Colon (tissue), 2 donors: Measurements from ENCODE around the gene TCF4.

ENCODE experiments used
- FAIRE-seq: peaks from 2 replicates; lab custom pipeline; 2012; peaks lifted over from hg19 to GRCh38; lab: Jason Lieb, UNC
- donor health status: control.
- donor health status: control.

Gene TCF4

DNA sequence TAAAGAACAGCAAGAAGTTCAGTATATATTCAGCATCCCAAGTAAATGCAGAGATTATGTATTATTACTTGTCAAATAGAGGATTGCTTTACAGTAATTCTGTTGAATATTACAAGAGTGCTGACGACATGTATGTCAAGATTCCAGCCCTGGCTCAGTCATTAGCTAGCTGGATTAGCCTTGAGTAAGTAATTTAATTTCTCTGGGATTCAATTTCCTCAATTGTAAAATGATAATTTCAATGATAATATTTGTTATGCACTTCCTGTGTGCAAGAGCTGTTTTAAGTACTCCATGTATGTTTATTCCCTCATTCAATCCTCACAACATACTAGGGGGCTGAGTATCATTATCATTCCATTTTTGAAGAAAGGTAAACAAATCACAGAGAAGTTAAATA is 44.0 kb downstream of the TCF4 start:
- FAIRE-seq = no peak

DNA sequence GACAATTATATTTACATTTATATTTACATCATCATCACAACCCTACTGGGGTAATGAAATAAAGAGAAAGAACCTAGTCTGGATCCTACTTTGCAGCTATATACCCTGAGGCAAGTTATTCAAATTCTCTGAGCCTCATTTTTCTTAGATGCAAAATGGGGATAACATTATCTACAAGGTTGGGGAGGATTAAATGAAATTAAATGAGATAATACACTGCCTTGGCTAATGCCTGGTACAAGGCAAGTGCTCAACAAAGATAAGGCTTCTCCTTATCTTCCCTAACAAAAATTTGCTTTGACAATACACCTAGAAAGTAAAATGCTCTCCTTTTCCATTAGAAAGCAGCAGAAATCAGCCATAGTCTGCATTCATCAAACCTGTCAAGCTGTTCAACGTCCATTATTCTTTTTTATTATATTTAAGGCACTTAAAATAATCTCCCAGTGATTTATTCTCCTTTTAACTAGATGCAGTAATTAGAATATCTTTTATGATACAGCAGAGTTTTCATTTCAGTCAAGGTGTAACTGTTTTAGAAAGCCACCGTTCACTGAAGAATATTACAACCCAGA is 44.8 kb downstream of the TCF4 start:
- no peak for FAIRE-seq

DNA sequence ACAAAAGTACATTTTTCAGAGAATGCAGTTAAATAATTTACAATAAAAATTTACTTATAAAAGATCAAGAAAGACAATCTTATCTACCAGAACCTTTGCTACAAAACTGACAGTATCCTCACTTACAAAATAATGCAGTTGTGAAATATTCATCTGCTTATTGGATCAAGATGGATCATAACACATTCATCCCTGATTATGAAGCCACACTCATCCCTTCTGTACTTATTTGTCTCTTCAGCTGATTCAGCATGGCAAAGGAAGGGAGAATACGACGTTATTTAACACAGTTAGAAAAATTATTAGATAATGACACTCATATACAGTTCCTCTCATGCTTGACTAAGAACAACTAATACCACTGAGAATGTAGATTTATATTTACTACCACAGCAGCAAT is 46.4 kb downstream of the TCF4 start:
- FAIRE-seq = no peak

DNA sequence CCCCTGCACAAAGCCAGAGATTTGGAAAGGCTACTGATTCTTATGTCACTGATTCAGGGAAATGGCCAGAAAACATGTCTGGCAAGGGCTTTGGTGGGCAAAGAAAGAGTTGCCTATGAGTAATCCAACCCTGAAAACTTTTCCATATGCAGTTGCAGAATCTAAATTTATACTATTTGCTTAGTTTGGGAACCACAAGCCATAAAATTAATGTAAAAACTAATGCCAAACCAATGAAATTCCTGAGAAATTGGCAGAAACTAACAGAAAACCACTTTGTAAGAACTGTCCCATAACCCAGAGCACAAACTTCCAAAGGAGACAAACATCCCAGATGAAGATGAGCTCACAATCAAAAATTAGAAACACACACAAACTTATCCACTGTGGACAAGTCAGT is 48.8 kb downstream of the TCF4 start:
- FAIRE-seq = no peak

DNA sequence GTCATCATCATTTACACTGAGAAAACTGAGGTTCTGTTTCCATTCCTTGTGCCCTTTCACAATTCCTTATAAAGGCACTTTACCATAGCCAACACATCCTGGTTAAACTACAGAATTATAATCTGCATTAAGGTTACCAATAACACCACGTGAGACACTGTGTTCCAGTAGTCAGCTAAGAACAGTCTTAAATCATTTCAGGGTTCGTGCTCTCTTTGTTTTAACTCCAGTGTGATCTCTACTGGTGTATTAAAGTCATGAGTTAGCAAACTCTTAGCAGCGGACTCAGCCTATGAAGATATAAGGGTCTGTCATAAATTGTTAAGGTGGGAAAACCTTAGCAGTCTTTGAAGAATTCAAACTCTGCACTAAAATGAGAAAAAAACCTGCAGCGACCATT is 53.0 kb downstream of the TCF4 start:
- no peak for FAIRE-seq

DNA sequence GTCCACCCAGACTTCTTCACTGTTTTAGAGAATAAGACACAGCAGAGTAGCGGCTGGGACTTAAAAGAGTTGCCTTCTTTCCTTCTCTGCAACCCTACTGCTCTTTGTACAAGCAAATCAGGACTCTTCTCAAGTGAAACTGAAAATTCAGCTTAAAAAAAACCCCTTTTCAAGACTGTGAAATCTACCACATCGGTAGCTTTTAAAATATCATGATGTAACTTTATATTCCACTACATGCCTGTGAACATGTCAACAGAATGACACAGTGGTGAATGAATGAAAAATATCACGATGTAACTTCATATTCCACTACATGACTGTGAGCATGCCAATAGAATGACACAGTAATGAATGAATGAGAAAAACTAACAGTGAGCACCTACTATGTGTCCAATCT is 53.4 kb downstream of the TCF4 start:
- no peak for FAIRE-seq

DNA sequence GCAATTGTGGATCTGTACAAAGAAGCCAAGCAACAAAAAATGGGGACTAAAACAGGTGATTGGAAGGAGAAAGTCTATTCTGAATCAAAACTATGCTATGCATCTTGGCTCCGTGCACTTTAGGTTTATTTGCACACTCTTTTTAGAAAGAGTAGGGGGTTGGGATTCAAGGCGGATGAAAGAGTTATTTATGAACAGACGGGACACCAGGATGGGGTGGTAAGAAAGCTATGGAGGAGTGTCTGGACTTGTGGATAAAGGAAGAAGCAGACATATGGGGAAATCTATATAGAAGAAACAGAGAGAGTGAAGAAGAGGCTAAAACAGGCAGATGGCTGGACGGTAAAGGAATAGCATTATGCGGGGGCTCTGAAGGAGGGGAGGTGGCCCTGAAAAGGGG is 57.8 kb downstream of the TCF4 start:
- FAIRE-seq = no peak

DNA sequence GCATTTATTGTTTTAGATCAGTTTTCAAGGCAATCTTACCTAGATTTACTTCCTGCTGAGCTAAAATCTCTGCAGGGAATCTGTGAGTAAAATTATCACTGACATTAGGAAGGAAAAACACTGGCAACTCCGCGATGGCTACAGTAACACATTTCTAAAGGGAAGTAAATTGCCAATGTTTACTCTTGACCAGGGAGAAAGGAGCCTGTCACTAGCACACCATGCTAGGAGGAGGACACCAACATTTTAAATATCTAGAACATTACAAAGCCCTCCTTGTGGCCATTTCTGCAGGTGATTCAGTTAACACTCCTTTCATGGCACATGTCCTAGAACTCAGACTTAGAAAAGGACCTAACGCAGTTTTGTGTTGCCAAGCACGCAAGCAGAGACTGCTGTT is 58.4 kb downstream of the TCF4 start:
- no peak for FAIRE-seq

DNA sequence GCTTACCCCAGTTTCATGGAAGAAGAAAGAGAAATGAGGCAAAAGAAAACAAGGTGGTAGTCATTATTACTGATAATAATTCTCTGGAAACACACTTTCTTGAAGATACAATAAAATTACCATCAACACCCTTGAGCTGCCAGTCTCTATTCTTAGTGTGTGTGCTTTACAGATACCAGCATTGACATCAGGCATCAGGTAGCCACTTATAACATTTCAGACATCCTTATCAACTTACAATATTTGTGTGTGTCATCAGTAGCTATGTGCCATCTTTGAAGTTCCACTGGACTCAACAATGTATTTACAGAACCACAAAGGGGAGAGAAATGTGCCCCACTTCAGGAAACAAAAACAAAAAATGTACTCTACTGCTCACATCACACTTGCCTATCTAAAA is 62.1 kb downstream of the TCF4 start:
- FAIRE-seq = no peak

DNA sequence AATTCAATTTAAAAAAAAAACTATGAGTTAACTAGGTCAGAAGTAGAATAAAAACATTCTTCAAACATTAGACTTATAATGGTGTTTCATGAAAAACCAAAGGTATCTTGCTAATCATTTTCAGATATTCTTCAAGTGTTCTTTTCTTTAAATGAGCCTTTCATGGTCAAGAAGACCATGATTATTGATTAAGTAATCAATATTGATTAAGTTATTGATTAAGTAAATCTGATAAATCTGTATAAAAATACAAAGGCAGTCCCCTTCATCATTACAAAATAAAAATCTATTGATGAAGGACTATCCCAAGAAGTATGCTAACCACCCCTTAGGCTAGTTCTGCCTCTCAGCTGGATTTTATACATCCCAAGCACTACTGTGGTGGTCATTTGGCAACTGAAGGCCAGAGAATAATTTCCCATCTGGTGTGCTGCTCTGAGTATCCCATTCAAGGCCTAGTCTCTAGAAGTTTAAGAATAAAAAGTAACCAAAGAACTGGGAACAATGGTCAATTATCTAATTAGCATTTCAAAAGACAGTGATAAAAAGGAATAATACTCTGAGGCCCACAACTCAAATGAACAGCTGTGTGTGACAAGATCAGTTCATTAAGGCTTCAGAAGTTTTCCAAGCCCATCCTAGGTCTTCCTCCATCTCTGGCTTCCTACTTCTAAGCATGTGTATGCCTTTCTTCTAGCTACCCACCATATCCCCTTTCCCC is 63.5 kb downstream of the TCF4 start:
- no peak for FAIRE-seq

DNA sequence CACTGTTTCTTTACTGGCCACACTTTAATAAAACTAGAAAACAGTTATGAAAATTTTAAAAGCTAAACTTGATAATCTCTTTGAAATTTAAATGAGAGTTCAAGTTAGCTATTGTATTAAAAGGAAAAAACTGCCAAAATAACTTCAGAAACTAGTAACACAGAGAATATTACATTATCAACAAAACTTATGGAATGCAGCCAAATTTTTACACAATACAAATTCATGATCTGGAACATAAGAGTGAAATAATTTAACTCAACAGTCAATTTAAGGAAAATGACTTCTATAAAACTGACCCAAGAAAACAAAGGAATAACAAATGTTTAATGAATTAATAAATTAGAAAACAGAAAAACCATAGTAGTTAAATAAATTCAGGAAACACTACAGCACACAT is 65.0 kb downstream of the TCF4 start:
- no peak for FAIRE-seq

DNA sequence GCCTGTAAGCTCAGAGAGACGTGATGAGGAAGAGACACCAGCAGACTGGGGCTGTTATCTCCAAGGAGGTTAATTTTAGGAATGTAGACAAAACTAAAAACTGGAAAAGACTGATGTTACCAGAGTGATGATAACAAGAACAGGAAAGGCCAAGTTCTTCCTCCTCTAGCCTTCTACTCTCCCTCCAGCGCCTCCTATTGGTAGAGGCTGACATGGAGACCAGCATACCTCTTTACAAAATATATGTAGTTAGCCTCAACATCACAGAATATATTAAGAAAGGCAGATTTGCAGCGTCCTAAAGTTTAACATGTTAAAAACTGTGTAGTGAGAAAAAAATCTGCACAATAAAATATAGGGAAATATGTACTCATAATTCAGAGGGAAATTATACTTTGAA is 66.0 kb downstream of the TCF4 start:
- no peak for FAIRE-seq

DNA sequence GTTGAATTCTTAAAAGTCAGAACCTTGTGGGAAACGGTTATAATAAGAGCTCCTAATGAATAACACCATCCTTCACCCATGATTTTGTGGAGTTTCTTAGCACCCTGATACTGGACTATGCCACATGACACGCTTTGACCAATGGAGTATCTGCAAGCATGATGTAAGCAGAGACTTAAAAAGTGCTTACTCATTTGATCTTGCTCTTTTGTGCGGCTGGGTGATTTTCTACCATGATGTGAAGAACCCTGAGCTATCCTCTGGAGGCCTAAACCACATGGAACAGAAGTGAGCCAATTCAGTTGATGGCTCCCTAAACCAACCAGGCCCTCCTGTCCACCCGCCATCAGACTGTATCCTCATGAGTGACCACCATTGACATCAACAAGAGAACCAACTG is 70.9 kb downstream of the TCF4 start:
- FAIRE-seq = no peak

DNA sequence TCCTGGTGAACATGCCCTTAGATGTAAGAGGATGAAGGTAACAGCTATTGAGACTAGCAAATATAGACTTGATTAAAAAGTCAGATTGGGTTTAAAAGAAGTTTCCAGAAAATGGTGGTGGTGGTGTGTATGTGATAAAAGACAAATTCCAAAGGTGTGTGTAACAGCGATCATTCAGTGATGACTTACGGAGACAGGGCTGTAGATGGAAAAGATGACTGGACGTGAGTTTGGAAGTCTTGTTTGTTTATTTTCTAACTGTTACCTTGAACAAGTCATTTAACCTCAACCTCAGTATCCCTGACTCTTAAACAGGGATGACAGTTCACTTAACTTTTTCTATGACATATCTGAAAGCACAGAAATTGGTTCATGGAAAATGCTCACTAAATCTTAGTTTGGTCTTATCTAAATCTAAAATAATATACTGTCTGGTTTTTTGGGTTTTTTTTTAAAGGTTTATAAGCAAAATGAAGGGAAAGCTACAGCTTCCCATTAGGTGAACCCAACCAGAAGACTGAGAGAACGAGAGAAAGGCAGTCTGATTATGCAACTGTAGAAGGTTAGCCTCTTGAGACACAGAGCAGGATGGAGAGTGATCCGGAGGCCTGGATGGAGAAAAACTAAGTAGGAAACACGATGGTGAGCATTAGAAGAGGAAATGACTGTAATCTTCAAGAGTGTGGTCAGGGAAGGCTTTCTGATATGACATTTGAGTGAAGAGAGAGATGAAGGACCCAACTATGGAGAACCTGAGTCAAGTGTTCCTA is 71.9 kb downstream of the TCF4 start:
- FAIRE-seq = no peak

DNA sequence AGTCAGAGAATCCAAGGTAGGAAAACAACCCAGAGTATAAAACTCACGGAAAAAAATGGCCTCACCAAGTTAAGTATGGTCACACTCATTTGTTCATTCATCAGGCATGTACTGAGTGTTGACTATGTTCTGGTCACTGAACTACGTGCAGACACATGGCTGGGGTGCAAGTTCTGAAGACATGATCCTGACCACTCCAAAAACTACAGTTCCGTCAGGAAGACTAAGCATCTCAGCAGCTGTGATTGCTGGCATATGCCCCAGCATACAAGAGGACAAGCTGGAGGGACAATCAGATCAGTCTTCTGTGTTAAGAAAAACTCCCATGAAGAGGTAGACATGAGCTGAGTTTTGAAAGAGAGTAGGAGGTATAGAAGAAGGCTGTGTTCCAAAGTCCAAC is 72.8 kb downstream of the TCF4 start:
- FAIRE-seq = no peak

DNA sequence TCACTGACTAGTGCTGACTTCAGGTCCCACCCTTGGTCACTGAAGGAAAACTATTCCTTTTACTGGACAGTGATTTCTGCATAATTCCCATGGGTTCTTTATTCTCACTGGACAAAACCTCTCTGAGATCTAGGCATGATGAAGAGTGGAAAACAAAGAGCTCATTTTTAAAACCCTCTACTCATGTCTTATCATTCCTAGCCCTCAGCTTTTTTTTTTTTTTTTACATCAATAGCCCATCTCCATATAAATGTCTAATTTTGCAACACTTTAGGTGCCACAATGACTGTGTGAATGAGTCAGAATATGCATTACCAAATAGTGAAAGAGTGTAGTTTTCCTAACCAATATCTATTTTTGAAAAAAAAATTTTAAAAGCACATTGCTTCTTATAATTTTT is 74.8 kb downstream of the TCF4 start:
- no peak for FAIRE-seq

DNA sequence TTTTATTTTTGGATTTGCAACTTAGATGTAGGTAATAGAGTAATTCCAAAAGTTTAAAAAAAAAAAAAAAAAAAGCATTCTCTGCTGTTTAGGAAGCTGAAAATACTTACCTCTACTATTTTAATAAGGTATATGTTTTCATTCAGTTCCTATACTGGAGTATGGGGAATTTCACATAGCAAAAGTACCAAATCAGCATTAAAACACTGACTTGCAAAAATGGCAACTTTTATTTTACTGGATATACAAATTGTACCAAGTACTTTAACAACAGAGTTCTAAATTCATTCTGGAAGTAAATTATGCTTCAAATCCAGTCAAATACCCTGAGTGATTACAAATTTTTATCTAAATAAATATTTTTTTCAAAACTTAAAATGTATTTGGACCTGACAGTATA is 76.7 kb downstream of the TCF4 start:
- no peak for FAIRE-seq

DNA sequence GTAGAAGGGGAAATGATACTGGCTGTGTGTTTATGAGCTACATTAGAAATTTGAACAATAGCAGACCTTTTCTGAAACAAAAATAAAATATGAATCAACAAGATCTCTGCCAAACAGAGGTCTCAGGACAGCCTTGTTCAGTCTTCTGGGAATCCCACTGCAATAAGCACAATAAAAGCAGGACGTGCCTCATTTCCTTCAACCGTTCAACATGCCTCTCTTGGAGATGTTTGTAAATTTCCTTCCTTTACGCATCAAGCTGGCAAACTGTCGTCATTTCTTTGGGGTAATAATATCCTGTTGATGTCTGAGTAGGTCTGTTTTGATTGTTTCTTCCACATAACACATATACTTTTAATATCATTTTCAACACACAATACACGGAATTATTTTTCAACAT is 77.2 kb downstream of the TCF4 start:
- FAIRE-seq = no peak

DNA sequence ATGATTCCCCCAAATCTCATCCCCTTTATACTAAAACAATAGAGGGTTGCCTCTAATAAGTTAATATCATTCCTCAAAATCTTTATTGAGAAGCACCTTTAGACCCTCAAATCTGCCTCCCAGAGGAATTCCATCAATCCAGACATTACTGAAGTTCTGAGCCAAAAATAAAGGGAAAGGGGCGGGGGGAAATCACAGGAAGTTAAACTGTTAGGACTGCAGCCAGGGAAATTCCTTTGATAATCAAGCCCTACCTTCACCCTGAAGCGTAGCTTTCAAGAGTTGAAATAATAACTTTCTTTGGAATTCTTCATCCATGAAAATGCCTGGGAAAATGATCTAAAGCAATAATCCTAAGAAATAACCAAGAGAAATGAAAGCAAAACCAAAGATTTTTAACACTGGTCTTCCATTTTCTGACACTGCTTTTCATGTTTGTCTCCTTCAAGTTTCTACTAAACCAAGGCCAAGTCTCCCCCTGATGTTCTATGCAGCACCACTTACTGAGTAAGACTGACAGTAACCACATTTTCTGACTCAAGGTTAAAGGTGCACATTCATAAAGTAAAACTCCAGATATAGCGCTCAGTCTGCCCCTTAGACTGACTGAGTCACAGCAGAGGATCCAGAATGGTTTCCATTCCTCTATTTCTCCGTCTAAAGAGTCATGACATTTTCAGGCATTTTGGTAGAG is 78.2 kb downstream of the TCF4 start:
- FAIRE-seq = no peak

DNA sequence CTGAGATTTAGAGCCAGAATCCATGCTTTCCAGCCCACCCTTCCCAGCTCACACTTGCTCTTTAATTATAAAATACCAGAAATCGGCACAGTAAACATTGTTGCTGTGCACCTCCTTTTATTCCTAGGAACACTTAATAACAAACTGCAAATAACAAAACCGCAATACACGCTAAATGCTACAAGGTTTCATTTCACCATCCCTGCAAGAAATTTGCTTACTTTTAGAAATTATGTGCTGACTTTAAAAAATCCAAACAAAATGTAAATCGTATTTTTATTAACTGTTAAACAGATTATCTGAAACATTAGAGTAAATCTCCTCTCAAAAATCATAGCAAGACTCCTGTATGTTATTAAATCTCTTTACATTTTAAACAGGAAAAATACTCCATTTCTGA is 79.3 kb downstream of the TCF4 start:
- no peak for FAIRE-seq

DNA sequence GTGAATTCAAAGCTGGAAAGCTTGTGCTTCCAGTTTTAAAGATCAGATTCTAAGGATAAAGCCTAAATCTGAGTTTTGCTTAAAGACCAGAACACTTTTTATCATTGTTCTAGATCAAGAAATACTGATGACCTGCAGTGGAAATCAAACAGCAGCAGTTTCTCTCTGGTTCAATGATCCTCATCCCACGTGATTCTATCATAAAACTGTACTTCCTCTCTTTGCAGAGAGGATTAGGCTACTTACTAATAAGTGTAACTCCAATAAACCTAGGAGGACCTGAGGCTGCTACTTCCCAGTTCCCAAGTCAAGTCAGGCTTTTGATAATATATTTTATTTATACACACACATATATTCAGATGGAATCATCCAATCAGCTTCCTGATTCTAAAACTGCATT is 81.9 kb downstream of the TCF4 start:
- no peak for FAIRE-seq

DNA sequence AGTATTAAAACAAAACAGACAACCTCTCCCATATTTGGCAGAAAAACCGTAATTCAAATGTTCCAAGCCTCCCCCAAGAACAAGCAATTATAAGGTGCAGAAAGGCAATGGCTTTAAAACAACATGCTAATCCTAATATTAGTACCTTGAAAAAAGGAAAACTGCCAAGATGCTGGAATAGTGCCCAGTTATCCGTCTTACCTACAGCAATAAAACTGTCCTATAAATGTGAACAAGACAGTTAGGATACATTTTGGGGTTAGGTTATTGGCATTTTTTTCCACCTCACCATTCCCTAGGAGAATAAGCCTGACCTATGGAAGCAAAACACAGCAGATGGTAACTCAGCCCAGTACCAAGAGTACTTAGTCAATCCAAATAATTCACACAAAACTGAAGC is 83.2 kb downstream of the TCF4 start:
- no peak for FAIRE-seq

DNA sequence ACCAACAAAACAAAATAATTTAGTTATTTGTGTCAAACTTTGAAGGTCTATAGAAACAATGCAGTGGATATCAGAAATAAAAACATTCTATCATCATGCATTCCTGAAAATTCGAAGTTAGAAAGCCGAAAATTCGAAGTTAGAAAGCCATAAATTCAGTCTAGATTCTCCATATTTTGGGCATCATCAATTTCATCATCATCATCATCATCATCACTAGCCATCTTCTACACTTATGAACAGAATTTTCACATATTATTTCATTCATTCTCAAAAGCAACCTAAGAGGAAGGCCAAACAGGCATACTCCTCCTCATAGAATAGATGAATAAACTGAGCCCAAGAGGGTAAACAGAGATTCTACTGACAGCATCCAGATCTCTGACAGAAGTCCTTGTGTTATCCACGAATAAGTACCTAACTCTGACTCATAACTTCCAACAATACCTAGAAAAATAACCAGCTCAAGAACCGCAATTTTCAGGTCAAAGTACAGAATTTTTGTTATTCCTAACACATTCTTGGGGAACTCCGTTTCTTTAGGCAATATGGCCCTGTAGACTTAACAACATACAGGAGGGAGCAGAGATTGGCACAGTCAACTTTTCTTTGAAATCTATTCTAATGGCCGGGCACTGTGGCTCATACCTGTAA is 84.7 kb downstream of the TCF4 start:
- no peak for FAIRE-seq
